ENCODE results near the gene GNAO1.

The GNAO1 gene

GRCh38 chr16:56312028-56312300 is 120.7 kb downstream of the GNAO1 start:
- Histone ChIP-seq H2AFZ (ENCODE audit: low read length) (peak overlapping the region; percentile 51), H2BK15ac (ENCODE audit: low read length) (no peak overlapping the region), H3K18ac (ENCODE audit: low read length) (no peak overlapping the region), H3K4me2 (ENCODE audit: insufficient read depth, low read length, poor library complexity, severe bottlenecking) (no peak overlapping the region), H2BK5ac (ENCODE audit: low read length) (no peak overlapping the region), H3K4me1 (ENCODE audit: control insufficient read depth in 2 of 2, insufficient read depth in 1 of 2, low read depth in 1 of 2, low read length in 2 of 2) (peaks cover 2 to 14% of the 10 kb centered on the region in 2 donors), H3K9me3 (replicated peaks in 1 of 2; ENCODE audit: control insufficient read depth in 2 of 2, insufficient read depth in 1 of 2, low read depth in 1 of 2, low read length in 2 of 2) (no peaks in the 10 kb centered on the region), H3K14ac (ENCODE audit: low read length) (no peak overlapping the region), H2AK5ac (ENCODE audit: low read depth, low read length) (peak overlapping the region; percentile 49), H3K36me3 (replicated peaks in 1 of 2; ENCODE audit: control insufficient read depth in 2 of 2, insufficient read depth in 2 of 2, low read length in 2 of 2) (no peaks in the 10 kb centered on the region), H3K27ac (replicated peaks; ENCODE audit: low read length) (no peak overlapping the region), H3K4me3 (ENCODE audit: low read length in 2 of 2) (no peak overlapping the region), H3K79me1 (ENCODE audit: low read depth, low read length) (no peaks in the 10 kb centered on the region), H3K27me3 (ENCODE audit: control insufficient read depth in 3 of 3, insufficient read depth in 3 of 3, low read depth in 1 of 3, low read length in 3 of 3) (peaks cover 0 to 1% (median 0%) of the 10 kb centered on the region in 3 experiments), H2BK120ac (ENCODE audit: low read depth, low read length) (no peak overlapping the region), H3K9ac (ENCODE audit: low read depth, low read length, poor library complexity) (no peak overlapping the region), H4K8ac (ENCODE audit: low read depth, low read length) (no peak overlapping the region), H3K4ac (ENCODE audit: low read length) (no peak overlapping the region), H3K23ac (ENCODE audit: low read depth, low read length, poor library complexity) (no peak overlapping the region), H2BK12ac (ENCODE audit: low read length) (peak overlapping the region; percentile 31), H4K91ac (ENCODE audit: low read depth, low read length, poor library complexity) (no peak overlapping the region)
- DNase-seq (ENCODE audit: low spot score) = no peak
- WGBS, 2 donors (ENCODE audit: extremely low coverage in 2 of 2, insufficient read length in 2 of 2, insufficient replicate concordance in 1 of 2) = no CpG with 5 or more reads among the region's 11 CpGs

GRCh38 chr16:56312556-56312955 is 121.3 kb downstream of the GNAO1 start:
- Histone ChIP-seq H3K9ac (ENCODE audit: low read depth, low read length, poor library complexity) (no peak overlapping the region), H2BK120ac (ENCODE audit: low read depth, low read length) (no peak overlapping the region), H3K9me3 (replicated peaks in 1 of 2; ENCODE audit: control insufficient read depth in 2 of 2, insufficient read depth in 1 of 2, low read depth in 1 of 2, low read length in 2 of 2) (no peaks in the 10 kb centered on the region), H3K36me3 (replicated peaks in 1 of 2; ENCODE audit: control insufficient read depth in 2 of 2, insufficient read depth in 2 of 2, low read length in 2 of 2) (no peaks in the 10 kb centered on the region), H2BK15ac (ENCODE audit: low read length) (no peak overlapping the region), H3K79me1 (ENCODE audit: low read depth, low read length) (no peaks in the 10 kb centered on the region), H3K27me3 (ENCODE audit: control insufficient read depth in 3 of 3, insufficient read depth in 3 of 3, low read depth in 1 of 3, low read length in 3 of 3) (peaks cover 0 to 7% (median 3%) of the 10 kb centered on the region in 3 experiments), H3K27ac (replicated peaks; ENCODE audit: low read length) (no peak overlapping the region), H2AK5ac (ENCODE audit: low read depth, low read length) (no peak overlapping the region), H2AFZ (ENCODE audit: low read length) (no peak overlapping the region), H4K91ac (ENCODE audit: low read depth, low read length, poor library complexity) (no peak overlapping the region), H3K4me1 (ENCODE audit: control insufficient read depth in 2 of 2, insufficient read depth in 1 of 2, low read depth in 1 of 2, low read length in 2 of 2) (peaks cover 2 to 14% of the 10 kb centered on the region in 2 donors), H3K14ac (ENCODE audit: low read length) (no peak overlapping the region), H3K4ac (ENCODE audit: low read length) (no peak overlapping the region), H2BK12ac (ENCODE audit: low read length) (no peak overlapping the region), H4K8ac (ENCODE audit: low read depth, low read length) (no peak overlapping the region), H3K4me3 (ENCODE audit: low read length in 2 of 2) (no peak overlapping the region), H3K18ac (ENCODE audit: low read length) (peak overlapping the region; percentile 61), H2BK5ac (ENCODE audit: low read length) (no peak overlapping the region), H3K4me2 (ENCODE audit: insufficient read depth, low read length, poor library complexity, severe bottlenecking) (no peak overlapping the region), H3K23ac (ENCODE audit: low read depth, low read length, poor library complexity) (no peak overlapping the region)
- WGBS, 2 donors (ENCODE audit: extremely low coverage in 2 of 2, insufficient read length in 2 of 2, insufficient replicate concordance in 1 of 2) = no CpG with 5 or more reads among the region's 7 CpGs
- DNase-seq (ENCODE audit: low spot score) = no peak

- no peak overlapping the region for H4K8ac ChIP-seq (ENCODE audit: low read depth, low read length)
- H2BK15ac ChIP-seq (ENCODE audit: low read length) = no peak overlapping the region
- no peaks in the 10 kb centered on the region for H3K36me3 ChIP-seq (replicated peaks in 1 of 2; ENCODE audit: control insufficient read depth in 2 of 2, insufficient read depth in 2 of 2, low read length in 2 of 2)
- H3K4me1 ChIP-seq (ENCODE audit: control insufficient read depth in 2 of 2, insufficient read depth in 1 of 2, low read depth in 1 of 2, low read length in 2 of 2) = peaks cover 2 to 6% of the 10 kb centered on the region in 2 donors
- H3K27ac ChIP-seq (replicated peaks; ENCODE audit: low read length) = no peak overlapping the region
- H3K9ac ChIP-seq (ENCODE audit: low read depth, low read length, poor library complexity) = no peak overlapping the region
- H4K91ac ChIP-seq (ENCODE audit: low read depth, low read length, poor library complexity) = no peak overlapping the region
- no peak overlapping the region for H3K14ac ChIP-seq (ENCODE audit: low read length)
- no peak overlapping the region for H3K4me2 ChIP-seq (ENCODE audit: insufficient read depth, low read length, poor library complexity, severe bottlenecking)
- no CpG with 5 or more reads among the region's 18 CpGs for WGBS, 2 donors (ENCODE audit: extremely low coverage in 2 of 2, insufficient read length in 2 of 2, insufficient replicate concordance in 1 of 2)
- no peak overlapping the region for H2BK5ac ChIP-seq (ENCODE audit: low read length)
- H2AK5ac ChIP-seq (ENCODE audit: low read depth, low read length) = no peak overlapping the region
- H3K27me3 ChIP-seq (ENCODE audit: control insufficient read depth in 3 of 3, insufficient read depth in 3 of 3, low read depth in 1 of 3, low read length in 3 of 3) = peaks cover 0 to 15% (median 3%) of the 10 kb centered on the region in 3 experiments
- H3K18ac ChIP-seq (ENCODE audit: low read length) = peak overlapping the region; percentile 17
- H2AFZ ChIP-seq (ENCODE audit: low read length) = no peak overlapping the region
- H3K79me1 ChIP-seq (ENCODE audit: low read depth, low read length) = no peaks in the 10 kb centered on the region
- H3K4ac ChIP-seq (ENCODE audit: low read length) = no peak overlapping the region
- no peak overlapping the region for H2BK12ac ChIP-seq (ENCODE audit: low read length)
- H3K9me3 ChIP-seq (replicated peaks in 1 of 2; ENCODE audit: control insufficient read depth in 2 of 2, insufficient read depth in 1 of 2, low read depth in 1 of 2, low read length in 2 of 2) = no peaks in the 10 kb centered on the region
- no peak overlapping the region for H3K23ac ChIP-seq (ENCODE audit: low read depth, low read length, poor library complexity)
- no peak overlapping the region for H3K4me3 ChIP-seq (ENCODE audit: low read length in 2 of 2)
- no peak overlapping the region for H2BK120ac ChIP-seq (ENCODE audit: low read depth, low read length)
- no peak for DNase-seq (ENCODE audit: low spot score)
Observed at GRCh38 chr16:56314244-56314850, 123.1 kb downstream of the GNAO1 start.

- H3K4me3 ChIP-seq (ENCODE audit: low read length in 2 of 2) = no peak overlapping the region
- H3K27ac ChIP-seq (replicated peaks; ENCODE audit: low read length) = no peak overlapping the region
- peak overlapping the region; percentile 46 for H3K18ac ChIP-seq (ENCODE audit: low read length)
- no peak overlapping the region for H2AFZ ChIP-seq (ENCODE audit: low read length)
- no peak overlapping the region for H2AK5ac ChIP-seq (ENCODE audit: low read depth, low read length)
- peak overlapping the region; percentile 61 for H3K9ac ChIP-seq (ENCODE audit: low read depth, low read length, poor library complexity)
- no peak overlapping the region for H2BK15ac ChIP-seq (ENCODE audit: low read length)
- H3K14ac ChIP-seq (ENCODE audit: low read length) = peak overlapping the region; percentile 47
- H3K36me3 ChIP-seq (replicated peaks in 1 of 2; ENCODE audit: control insufficient read depth in 2 of 2, insufficient read depth in 2 of 2, low read length in 2 of 2) = no peaks in the 10 kb centered on the region
- H3K9me3 ChIP-seq (replicated peaks in 1 of 2; ENCODE audit: control insufficient read depth in 2 of 2, insufficient read depth in 1 of 2, low read depth in 1 of 2, low read length in 2 of 2) = no peaks in the 10 kb centered on the region
- no peak overlapping the region for H2BK12ac ChIP-seq (ENCODE audit: low read length)
- WGBS, 2 donors (ENCODE audit: extremely low coverage in 2 of 2, insufficient read length in 2 of 2, insufficient replicate concordance in 1 of 2) = no CpG with 5 or more reads among the region's 7 CpGs
- H3K4me2 ChIP-seq (ENCODE audit: insufficient read depth, low read length, poor library complexity, severe bottlenecking) = no peak overlapping the region
- H3K23ac ChIP-seq (ENCODE audit: low read depth, low read length, poor library complexity) = peak overlapping the region; percentile 8
- peaks cover 0 to 25% (median 3%) of the 10 kb centered on the region in 3 experiments for H3K27me3 ChIP-seq (ENCODE audit: control insufficient read depth in 3 of 3, insufficient read depth in 3 of 3, low read depth in 1 of 3, low read length in 3 of 3)
- H4K91ac ChIP-seq (ENCODE audit: low read depth, low read length, poor library complexity) = no peak overlapping the region
- H2BK5ac ChIP-seq (ENCODE audit: low read length) = no peak overlapping the region
- no peak overlapping the region for H2BK120ac ChIP-seq (ENCODE audit: low read depth, low read length)
- no peaks in the 10 kb centered on the region for H3K79me1 ChIP-seq (ENCODE audit: low read depth, low read length)
- DNase-seq (ENCODE audit: low spot score) = no peak
- peaks cover 2 to 4% of the 10 kb centered on the region in 2 donors for H3K4me1 ChIP-seq (ENCODE audit: control insufficient read depth in 2 of 2, insufficient read depth in 1 of 2, low read depth in 1 of 2, low read length in 2 of 2)
- H4K8ac ChIP-seq (ENCODE audit: low read depth, low read length) = no peak overlapping the region
- no peak overlapping the region for H3K4ac ChIP-seq (ENCODE audit: low read length)
Observed at GRCh38 chr16:56315955-56316354, 124.7 kb downstream of the GNAO1 start.
